Activated gamma-delta T cell (primary cell): Measurements from ENCODE around the gene SLC12A8.

Source experiments
- DNase-seq: peaks from one replicate; lab custom pipeline; 2025; lab: John Stamatoyannopoulos, UW

SLC12A8 gene

GRCh38 chr3:125186800-125187598 lies 25.5 kb downstream of the SLC12A8 start:
- no peak for DNase-seq

DNA sequence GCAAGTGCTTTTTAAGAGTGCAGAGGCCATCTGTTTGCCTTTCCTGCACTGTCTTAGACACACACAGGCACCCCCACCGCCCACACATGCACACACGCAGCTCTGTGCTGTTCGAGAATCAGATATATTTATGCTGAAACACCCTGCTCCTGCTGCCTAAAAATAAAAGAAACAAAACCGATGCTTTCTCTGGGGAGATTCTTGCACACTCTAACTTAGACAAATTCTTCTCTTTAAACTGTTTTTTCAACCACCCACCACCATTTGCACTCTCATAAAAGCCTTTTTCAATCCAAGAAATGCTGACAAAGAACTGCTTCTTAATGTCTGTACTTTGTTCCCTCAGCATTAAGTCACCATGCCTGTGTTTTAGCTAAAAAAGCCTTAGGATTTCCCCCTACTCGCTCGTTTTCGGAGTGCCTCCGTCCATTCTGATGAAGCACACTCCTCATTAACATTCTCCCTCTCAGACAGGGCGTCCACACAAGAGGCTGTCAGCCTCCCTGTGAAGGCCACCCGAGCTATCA lies 26.2 kb downstream of the SLC12A8 start:
- DNase-seq = no peak

- no peak for DNase-seq
Observed at GRCh38 chr3:125185805-125186204, 26.7 kb downstream of the SLC12A8 start.

DNA sequence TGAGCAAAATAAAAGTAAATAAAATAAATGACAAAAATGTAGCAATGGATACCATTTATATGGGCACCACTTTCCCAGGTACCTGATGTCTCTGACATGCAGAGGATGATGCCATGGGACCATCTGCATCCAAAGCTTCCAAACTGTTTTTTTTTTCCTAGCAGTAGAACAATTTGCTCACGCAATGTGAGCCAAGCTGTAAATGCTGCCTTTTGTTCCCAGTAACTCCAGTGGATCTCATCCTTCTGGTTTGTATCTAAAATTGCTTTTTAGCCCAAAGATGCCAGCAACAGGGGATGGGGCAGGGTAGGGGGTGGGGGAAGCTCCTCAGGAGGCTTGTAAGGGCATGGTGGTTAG lies 32.7 kb downstream of the SLC12A8 start:
- no peak for DNase-seq

- DNase-seq = no peak
Observed at GRCh38 chr3:125179143-125179883, 33.2 kb downstream of the SLC12A8 start.

DNA sequence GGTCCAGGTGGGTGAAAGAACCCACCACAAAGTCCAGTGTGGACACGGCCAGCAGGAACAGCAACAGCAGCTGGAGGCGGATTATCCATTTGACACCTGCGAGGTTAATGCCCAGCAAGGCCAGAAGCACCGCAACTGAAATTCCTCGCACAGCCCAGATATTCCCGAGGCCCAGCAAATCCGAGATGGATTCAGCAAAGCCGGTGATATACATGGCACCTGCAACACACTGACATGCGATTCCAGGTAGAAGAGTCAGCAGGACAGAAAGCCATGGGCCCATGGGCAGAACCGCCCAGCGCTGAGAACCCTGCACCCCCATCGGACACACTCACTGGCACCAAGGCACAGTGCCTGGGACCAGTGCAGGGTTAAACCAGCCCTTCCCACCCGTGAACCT lies 34.8 kb downstream of the SLC12A8 start:
- no peak for DNase-seq

- DNase-seq = no peak
Observed at GRCh38 chr3:125175295-125176078, 37.1 kb downstream of the SLC12A8 start.

DNA sequence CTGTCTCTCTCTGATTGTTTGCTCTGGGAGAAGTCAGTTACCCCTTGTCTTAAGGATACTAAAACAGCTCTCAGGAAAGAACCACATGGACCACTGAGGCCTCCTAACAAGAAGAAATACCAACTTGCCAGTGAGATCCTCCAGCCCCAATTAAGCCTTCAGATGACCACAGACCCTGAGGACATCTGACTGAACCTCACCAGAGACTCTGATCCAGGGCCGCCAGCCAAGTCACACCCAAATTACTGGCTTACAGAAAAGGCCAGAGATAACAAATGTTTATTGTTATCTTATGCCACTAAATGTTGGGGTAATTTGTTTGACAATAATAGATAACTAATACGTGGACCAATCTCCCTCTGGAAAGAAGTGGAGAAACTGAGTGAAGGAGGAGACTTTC lies 40.2 kb downstream of the SLC12A8 start:
- no peak for DNase-seq

DNA sequence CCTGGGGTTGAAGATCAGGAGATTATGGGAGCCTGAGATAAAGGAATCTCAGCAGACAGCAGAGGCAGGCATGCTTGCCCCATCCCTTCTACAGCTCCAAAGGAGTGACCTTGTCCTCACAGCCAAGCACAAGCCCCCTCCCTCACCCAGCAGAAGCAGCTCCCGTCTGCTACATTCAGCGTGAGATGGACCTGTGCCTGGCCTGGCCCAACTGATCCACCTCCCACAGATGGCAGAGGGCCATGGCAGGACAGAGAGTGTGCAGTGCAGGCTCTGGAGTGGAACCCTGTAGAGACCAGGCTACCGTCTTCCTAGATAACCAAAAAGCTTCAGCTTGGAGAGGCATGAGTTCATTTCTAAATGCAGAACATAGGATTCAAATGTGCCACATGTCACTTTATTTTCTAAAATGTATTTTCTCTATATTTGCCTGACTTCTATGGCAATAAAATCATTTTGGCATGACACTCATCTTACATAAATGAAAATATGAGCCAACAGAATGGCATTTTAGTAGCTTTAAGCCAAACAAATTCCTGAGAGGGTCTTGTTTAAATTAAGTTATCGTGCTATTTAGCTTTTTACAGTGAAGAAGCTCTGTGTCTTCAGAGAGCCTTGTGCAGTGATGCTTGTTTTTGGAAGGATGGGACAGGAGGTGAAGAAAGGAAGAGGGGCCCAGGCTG lies 43.7 kb downstream of the SLC12A8 start:
- no peak for DNase-seq

- no peak for DNase-seq
Observed at GRCh38 chr3:125166599-125167136, 45.9 kb downstream of the SLC12A8 start.

GRCh38 chr3:125165948-125166553 lies 46.5 kb downstream of the SLC12A8 start:
- no peak for DNase-seq

DNA sequence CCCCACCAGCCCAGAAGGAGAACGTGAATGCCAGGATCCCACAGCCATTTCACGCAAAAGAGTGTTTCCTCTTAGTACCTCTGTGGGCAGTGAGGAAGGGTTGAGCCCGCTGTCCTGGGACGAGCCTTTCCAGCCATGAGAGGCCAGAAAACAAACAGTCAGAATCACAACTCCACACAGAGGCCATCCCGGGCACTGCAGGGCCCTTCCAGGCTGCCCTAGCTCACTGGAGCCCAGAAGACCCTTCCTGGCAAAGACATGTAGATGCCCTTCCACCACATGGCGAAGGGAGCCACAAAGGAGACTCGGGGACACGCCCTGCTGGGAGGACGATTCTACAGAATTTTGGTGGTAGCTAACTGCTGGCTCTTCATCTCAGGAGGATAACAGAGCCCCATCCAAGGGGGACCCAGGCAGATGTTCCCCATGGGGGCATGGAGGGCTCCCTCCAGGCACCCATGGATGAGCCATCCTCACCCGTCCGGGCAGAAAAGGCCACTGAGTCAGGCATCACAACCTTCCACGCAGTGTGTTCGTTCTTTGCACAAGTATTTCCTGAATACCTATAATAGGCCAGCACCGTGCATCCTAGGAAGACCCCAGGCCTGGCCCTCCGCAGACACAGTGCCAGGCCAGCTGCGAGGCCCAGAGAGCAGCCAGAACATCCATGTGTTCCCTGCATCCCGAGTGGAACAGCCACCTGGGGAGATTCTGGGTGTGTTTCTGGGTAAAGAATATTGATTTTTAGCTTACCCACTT lies 47.2 kb downstream of the SLC12A8 start:
- no peak for DNase-seq

DNA sequence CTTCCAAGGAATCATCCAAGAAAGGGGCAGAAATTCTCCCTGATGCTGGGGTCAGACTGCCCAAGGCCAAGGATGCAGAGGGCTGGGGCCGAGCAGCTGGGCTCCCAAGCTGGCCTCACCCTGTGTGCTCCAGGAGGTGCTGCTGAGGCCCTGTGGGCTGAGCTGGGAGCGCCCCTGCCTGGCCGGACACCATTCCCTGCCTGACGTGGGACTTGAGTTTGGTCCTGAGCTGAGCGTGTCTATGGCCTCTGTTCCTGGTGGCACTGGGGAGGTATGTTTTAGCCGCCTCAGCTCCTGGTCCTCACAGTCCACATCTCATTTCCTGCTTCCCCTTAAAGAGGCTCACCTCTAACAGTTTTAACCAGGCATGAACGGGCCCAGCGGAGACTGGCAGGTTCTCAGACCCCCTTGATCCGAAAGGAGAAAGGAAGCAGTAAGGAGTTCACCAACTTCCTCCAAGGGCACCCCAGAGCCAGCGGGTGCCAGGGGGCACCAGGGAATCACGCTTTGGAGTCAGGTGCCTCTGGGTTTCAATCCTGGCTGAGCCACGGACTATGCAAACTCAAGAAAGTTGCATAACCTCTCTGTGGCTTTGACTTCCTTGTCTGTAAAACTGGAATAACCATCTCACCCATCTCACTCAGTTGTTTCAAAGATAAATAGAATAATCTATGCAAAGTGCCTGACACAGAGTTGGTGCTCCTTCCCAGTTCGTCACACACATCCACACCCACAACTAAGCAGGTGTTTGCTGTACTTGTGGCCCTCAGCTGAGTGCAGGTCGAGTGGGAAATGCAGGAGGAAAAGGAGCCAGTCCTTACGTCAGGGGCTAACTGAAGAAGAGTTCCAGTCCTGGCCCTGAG lies 48.6 kb downstream of the SLC12A8 start:
- DNase-seq = no peak

GRCh38 chr3:125161607-125162219 lies 50.8 kb downstream of the SLC12A8 start:
- DNase-seq = no peak

GRCh38 chr3:125160606-125161371 lies 51.8 kb downstream of the SLC12A8 start:
- no peak for DNase-seq

DNA sequence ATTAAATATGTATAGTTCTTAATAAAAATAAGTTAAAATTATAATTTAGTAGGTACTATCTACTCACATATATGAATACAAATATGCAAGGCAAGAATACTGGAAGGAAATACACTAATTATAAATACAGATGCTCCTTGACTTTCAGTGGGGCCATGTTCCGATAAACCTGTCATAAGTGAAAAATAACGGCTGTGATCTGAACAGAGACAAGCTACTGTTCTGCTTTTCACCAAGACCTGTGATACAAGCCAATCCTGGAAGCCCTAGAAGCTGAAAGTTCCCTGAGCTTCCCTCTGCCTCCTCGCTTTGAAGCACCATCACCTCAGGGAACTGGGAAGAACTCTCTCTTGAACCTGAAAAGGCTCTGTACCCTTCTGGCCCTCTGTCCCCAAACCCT lies 55.4 kb downstream of the SLC12A8 start:
- no peak for DNase-seq

DNA sequence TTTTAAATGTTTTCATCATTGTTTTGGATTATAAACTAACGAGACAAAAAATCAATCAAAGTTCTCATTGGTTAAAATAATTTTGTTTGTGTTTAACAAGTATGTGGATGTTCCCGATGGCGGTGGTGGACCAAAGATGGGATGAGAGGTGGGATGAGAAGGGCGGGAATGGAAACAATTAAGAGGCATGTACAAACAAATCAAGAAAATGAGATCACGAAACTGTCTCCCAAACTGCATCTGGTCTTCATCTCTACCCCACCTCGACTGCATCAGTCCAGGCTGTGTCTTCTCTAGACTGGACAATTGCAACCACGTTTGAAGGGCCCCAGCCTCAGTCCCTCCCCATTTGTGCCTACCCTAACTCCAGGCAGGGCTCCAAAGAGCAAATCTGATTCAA lies 56.1 kb downstream of the SLC12A8 start:
- no peak for DNase-seq

GRCh38 chr3:125154800-125155269 lies 57.7 kb downstream of the SLC12A8 start:
- no peak for DNase-seq
